ENCODE data around the gene LCN12.

DNA sequence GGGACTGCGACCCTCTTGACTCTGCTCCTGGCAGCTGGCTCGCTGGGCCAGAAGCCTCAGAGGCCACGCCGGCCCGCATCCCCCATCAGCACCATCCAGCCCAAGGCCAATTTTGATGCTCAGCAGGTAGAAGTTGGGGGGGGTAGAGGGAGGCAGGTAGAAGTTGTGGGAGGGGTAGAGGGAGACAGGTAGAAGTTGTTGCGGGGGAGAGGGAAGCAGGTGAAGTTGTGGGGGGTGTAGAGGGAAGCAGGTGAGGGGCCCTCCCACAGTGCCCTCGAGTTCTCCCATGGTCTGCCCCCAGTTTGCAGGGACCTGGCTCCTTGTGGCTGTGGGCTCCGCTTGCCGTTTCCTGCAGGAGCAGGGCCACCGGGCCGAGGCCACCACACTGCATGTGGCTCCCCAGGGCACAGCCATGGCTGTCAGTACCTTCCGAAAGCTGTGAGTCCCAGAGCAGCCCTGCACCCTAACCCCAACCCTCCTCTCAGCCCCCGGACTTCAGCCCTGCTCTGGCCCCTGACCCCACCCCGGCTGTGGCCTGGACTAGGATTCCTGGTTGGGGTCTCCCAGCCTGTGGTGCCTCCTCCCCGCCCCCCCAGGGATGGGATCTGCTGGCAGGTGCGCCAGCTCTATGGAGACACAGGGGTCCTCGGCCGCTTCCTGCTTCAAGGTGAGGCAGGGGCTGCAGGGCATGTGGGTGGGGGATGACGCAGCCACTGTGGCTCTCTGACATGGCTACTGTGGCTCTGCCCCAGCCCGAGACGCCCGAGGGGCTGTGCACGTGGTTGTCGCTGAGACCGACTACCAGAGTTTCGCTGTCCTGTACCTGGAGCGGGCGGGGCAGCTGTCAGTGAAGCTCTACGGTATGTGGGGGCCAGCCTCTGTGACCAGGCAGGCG is 6.5 kb upstream of the LCN12 start:
- TF ChIP-seq GATA3 (IDR thresholded peaks at IDR 0.05; ENCODE audit: low read depth, low read length): no peak
- TF ChIP-seq GATA2 (IDR thresholded peaks at IDR 0.05; ENCODE audit: low read depth, low read length): no peak

Measured in SH-SY5Y (cell line).